ENCODE data around the gene TBX4.

GRCh38 chr17:61466246-61466645 is 14.0 kb downstream of the TBX4 start:
- TF ChIP-seq POLR2A (IDR thresholded peaks at IDR 0.05) (no peak), CTCF (IDR thresholded peaks at IDR 0.05) (no peak), POLR2AphosphoS5 (IDR thresholded peaks at IDR 0.05) (no peak), EP300 (IDR thresholded peaks at IDR 0.05; ENCODE audit: low read depth) (no peak)

Data from transverse colon (tissue), 4 donors.